ENCODE results near the gene KIRREL3. TPM values are rescaled to one million over a fixed set of nuclear protein-coding genes. Genes with fewer than 3 reads are reported as not detected.
A peak's percentile ranks its signal among the peaks of the same experiment; 100 is the strongest.

The KIRREL3 gene
- total and polyA plus RNA-seq, 10 donors, result 0.50 to 5.4 (median 2.0) TPM

GRCh38 chr11:126414615-126415014 is 586.0 kb downstream of the KIRREL3 start:
- H3K4me1 ChIP-seq, result peaks cover 22 to 66% (median 47%) of the 10 kb centered on the region in 6 donors
- intact Hi-C loops (cut with DNase I; ENCODE audit: low total_unique reads), result no loop called here
- H3K27ac ChIP-seq, result peak overlapping the region; percentile 20 to 87 (median 80)
- H3K9me3 ChIP-seq, result no peaks in the 10 kb centered on the region
- no peak for DNase-seq
- WGBS, 5 donors, result 63 to 82% (median 72%) methylated on average over 5 of the region's 5 CpGs
- no peak for TF ChIP-seq POLR2A (IDR thresholded peaks at IDR 0.05)
- no peak for TF ChIP-seq POLR2AphosphoS5 (IDR thresholded peaks at IDR 0.05)
- TF ChIP-seq CTCF (IDR thresholded peaks at IDR 0.05 in 8 of 11, conservative IDR thresholded peaks at IDR 0.05 in 3 of 11), result no peak
- H3K27me3 ChIP-seq (replicated peaks in 1 of 7), result peaks cover 0 to 6% (median 0%) of the 10 kb centered on the region in 7 donors
- peaks cover 0 to 59% (median 16%) of the 10 kb centered on the region in 6 donors for H3K36me3 ChIP-seq
- no peak overlapping the region for H3K4me3 ChIP-seq

- DNase-seq, result peak; percentile 65
- no peak for TF ChIP-seq CTCF (IDR thresholded peaks at IDR 0.05 in 8 of 11, conservative IDR thresholded peaks at IDR 0.05 in 3 of 11)
- peak in 1 of 3 donors; percentile 15 for TF ChIP-seq POLR2AphosphoS5 (IDR thresholded peaks at IDR 0.05)
- no peak for TF ChIP-seq POLR2A (IDR thresholded peaks at IDR 0.05)
- Histone ChIP-seq H3K4me1 (peaks cover 22 to 59% (median 44%) of the 10 kb centered on the region in 6 donors), H3K36me3 (peaks cover 0 to 66% (median 23%) of the 10 kb centered on the region in 6 donors), H3K27ac (peak overlapping the region; percentile 20 to 87 (median 80)), H3K9me3 (no peaks in the 10 kb centered on the region), H3K27me3 (replicated peaks in 1 of 7) (peaks cover 0 to 6% (median 0%) of the 10 kb centered on the region in 7 donors), H3K4me3 (no peak overlapping the region)
- intact Hi-C loops (cut with DNase I; ENCODE audit: low total_unique reads), result no loop called here
- 80 to 90% (median 80%) methylated on average over 5 to 9 of the region's 9 CpGs for WGBS, 5 donors
Observed at GRCh38 chr11:126413843-126414405, 586.6 kb downstream of the KIRREL3 start.

- Histone ChIP-seq H3K27me3 (replicated peaks in 1 of 7) (peaks cover 0 to 6% (median 0%) of the 10 kb centered on the region in 7 donors), H3K4me1 (peaks cover 22 to 55% (median 42%) of the 10 kb centered on the region in 6 donors), H3K4me3 (no peak overlapping the region), H3K27ac (peak overlapping the region in 7 of 8 donors; percentile 60 to 87 (median 80)), H3K9me3 (no peaks in the 10 kb centered on the region), H3K36me3 (peaks cover 0 to 71% (median 28%) of the 10 kb centered on the region in 6 donors)
- TF ChIP-seq POLR2AphosphoS5 (IDR thresholded peaks at IDR 0.05) (no peak), CTCF (IDR thresholded peaks at IDR 0.05 in 8 of 11, conservative IDR thresholded peaks at IDR 0.05 in 3 of 11) (no peak), POLR2A (IDR thresholded peaks at IDR 0.05) (no peak)
- DNase-seq, result peak; percentile 62
- WGBS, 5 donors, result 91 to 95% (median 93%) methylated on average over 11 of the region's 11 CpGs
- intact Hi-C loops (cut with DNase I; ENCODE audit: low total_unique reads), result no loop called here
Observed at GRCh38 chr11:126413426-126413825, 587.1 kb downstream of the KIRREL3 start.

- H3K4me1 ChIP-seq, result peaks cover 17 to 48% (median 35%) of the 10 kb centered on the region in 6 donors
- H3K27ac ChIP-seq, result peak overlapping the region in 4 of 8 donors; percentile 24 to 84 (median 58)
- TF ChIP-seq POLR2AphosphoS5 (IDR thresholded peaks at IDR 0.05) (no peak), CTCF (IDR thresholded peaks at IDR 0.05 in 8 of 11, conservative IDR thresholded peaks at IDR 0.05 in 3 of 11) (no peak), POLR2A (IDR thresholded peaks at IDR 0.05) (no peak)
- 73 to 95% (median 82%) methylated on average over 6 of the region's 6 CpGs for WGBS, 5 donors
- peaks cover 0 to 86% (median 39%) of the 10 kb centered on the region in 6 donors for H3K36me3 ChIP-seq
- peaks cover 0 to 5% (median 0%) of the 10 kb centered on the region in 7 donors for H3K27me3 ChIP-seq (replicated peaks in 1 of 7)
- H3K4me3 ChIP-seq, result no peak overlapping the region
- no peaks in the 10 kb centered on the region for H3K9me3 ChIP-seq
- peak; percentile 41 for DNase-seq
- intact Hi-C loops (cut with DNase I; ENCODE audit: low total_unique reads), result no loop called here
Observed at GRCh38 chr11:126411971-126412381, 588.6 kb downstream of the KIRREL3 start.
